Measurements from ENCODE around the gene PDE4D.
A peak's percentile ranks its signal among the peaks of the same experiment; 100 is the strongest.
"Not testable (repeated sequence)": the region's sequence is repeated elsewhere in the genome, so short reads cannot be mapped to it uniquely, and the experiment has no call there.

Gene PDE4D

DNA sequence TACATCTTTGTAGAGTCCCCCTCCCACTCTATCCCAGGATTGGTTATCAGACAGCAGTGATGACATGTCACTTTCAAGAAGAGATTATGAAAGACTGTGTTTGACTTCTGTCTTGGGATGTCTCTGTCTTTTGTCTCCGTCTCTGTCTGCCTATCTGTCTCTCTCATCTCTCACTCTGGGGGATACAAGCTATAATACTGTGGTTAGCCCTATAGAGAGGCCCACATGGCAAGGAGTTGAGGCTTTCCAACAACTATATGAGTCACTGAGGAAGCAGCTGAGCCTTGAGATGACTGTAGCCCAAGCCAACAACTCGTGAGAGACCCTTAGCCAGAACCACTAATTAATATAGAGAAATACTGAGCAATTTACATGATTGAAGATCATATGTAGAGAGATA, 284.8 kb downstream of the PDE4D start:
- no peak for DNase-seq (ENCODE audit: low spot score)

DNA sequence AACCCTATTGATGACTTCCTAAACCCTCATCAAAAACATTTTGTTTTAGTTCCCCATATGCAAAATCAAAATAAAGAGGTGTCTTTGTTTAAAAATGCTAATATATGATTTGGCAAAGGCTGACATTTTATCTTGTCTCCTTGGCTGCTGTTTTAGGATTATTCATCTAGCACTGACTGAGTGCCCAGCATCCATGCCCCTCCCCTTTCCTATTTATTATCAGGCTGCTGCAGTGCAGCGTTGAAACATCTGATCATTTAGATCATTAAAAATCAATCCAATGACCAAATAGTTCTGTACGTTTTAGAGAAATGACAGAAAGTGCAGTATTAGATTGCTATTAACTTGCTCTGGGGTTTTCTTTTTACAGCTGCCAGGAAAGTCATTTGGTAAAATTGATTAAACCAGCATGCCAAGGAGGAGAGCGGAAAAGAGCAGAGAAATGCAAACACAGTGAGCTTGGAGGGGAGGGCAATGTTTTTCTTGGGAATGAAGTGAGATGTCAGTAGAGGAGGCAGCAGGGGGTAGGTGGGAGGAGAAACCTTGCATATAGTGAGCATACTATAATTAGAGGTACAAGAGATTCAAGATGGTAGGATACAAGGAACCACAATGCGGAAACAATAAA, 286.3 kb downstream of the PDE4D start:
- DNase-seq (ENCODE audit: low spot score) = no peak

DNA sequence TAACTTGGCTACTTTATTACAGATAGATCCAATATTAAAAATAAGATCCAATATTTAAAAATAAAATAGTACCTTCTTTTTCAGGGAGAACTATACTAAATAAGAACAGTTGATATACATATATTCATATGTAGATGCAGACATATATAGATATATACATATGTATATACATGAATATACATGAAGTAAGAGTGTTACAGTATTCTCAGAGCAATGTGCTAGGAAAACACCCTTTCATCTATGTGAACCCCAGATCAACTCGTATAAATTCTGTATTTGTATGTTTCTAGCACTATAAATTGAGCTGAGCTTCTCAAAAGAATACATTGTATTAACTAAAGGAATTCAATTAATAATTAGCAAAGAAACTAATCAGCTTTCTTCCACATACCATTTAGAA, 287.6 kb downstream of the PDE4D start:
- no peak for DNase-seq (ENCODE audit: low spot score)

DNA sequence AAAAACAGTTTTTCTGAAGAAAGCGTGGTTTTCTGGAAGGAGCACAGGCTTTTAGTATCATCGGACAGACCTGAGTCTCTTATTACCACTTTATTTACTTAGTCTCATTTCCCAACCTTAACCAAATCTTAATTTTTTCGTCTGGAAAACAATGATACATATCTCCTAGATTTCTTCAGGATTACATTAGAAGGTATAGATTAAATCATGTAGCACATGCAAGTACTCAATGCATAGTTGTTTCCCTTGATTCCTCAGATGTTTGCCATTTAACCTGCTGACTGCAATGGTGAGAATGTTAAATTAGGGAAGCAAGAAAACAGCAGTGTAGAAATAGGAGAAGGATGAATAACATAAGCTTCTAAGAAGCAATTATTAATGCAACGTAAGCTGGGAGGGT, 289.4 kb downstream of the PDE4D start:
- no peak for DNase-seq (ENCODE audit: low spot score)

DNA sequence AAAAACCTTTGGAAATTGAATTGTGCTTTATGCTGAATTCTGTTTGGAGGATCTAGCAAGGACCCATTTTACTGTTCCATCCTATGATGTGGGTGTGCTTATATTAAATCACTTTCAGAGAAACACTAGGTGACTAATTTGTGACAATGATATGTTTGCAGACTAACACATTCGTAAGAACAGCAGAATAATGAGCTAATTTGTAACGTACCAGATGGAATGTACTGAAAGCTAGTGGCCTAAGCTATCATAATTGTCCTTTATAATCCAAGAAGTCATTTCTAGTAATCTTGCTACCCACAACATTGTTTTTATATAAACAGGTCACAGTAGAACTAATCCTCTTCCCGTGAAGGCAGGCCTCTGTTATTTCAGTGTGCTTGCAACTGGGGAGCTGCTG, 292.5 kb downstream of the PDE4D start:
- no peak for DNase-seq (ENCODE audit: low spot score)

DNA sequence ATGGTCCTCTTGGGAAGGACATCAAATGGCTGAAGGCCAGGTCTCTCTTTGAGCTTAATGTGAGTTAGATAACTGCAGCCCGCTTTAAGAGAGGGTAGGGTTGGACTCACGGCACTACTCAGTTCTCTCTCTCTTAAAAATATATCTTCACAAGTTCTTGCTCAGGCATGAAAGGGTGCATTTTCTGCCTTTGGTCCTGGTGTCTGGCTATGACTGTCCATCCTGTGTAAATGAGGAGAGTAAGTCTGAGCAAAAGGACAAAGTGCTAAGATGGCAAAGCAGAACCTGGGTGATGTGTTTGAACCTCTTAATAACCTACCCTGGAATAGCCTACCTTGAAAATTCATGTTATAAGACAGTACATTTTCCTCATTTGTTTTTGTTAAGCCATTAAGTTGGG, 293.4 kb downstream of the PDE4D start:
- DNase-seq (ENCODE audit: low spot score) = no peak

- no peak for DNase-seq (ENCODE audit: low spot score)
Observed at GRCh38 chr5:59599729-59600128, 293.8 kb downstream of the PDE4D start.

- no peak for DNase-seq (ENCODE audit: low spot score)
Observed at GRCh38 chr5:59598547-59598874, 295.0 kb downstream of the PDE4D start.

- DNase-seq (ENCODE audit: low spot score) = no peak
Observed at GRCh38 chr5:59597690-59598546, 295.6 kb downstream of the PDE4D start.

DNA sequence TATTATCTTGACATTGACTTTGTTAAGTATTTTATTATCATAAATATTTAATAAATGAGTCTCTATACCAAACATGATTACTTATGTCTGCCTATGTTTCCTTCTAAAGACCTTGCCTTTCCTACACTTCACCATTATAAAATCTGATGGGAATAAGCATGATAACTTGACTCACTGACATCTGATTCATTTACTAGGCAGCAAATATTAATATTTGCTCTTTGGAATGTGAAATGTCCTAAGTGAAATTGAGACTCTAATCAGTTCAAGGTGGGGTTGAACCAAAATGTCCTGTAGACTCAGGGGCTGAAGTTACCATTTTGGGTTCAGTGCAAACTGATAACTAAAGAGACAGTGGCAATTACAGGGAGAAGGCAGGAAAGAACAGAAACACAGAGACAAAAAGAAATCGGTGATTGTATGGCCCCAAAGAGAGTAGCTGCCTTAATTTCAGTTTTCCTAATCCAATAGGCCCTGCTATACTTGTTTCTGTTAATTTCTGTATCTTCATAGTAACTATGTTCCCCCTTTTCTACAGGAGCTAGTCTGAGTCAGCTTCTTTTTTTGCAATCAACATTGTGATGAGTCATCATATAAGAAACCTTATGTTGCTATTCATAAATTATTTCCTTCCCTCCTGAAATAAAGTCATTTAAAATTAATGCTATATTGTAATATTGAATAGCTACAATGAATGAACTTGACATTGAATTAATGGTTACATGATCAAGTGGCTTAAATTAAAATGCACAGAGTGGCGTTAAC, 296.8 kb downstream of the PDE4D start:
- no peak for DNase-seq (ENCODE audit: low spot score)

- not testable (repeated sequence) for DNase-seq (ENCODE audit: low spot score)
Observed at GRCh38 chr5:59594118-59594517, 299.4 kb downstream of the PDE4D start.

DNA sequence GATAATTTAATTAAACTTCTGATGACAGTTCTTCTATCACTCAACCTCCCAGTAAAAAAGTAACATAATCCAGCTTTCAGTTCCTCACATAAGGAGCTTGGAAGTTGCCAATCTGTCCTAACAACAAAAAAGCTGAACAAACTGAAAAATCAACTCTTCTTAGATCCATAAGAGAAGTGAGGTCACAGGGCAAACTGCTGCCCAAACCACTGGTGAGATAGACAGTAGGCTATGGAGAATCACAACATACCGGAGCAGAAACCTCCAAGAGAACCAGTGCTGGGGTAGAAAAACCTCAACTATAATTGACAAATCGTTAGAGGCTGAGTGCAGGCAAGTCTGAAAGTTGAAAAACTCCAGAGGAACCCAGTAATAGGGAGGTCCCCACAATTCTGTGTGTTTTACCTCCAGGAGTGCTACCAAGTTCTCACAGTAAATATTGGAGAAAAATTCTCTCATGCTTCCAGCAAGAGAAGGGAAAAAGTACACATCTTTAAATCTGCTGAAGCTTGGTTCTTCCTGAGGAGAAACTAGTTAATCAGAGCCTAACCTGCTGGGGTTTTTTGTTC, 300.0 kb downstream of the PDE4D start:
- DNase-seq (ENCODE audit: low spot score) = no peak

- DNase-seq (ENCODE audit: low spot score) = no peak
Observed at GRCh38 chr5:59592101-59592500, 301.4 kb downstream of the PDE4D start.

GRCh38 chr5:59591162-59591561, 302.4 kb downstream of the PDE4D start:
- peak; percentile 1 for DNase-seq (ENCODE audit: low spot score)

GRCh38 chr5:59588922-59589321, 304.6 kb downstream of the PDE4D start:
- no peak for DNase-seq (ENCODE audit: low spot score)

- no peak for DNase-seq (ENCODE audit: low spot score)
Observed at GRCh38 chr5:59587489-59588337, 305.8 kb downstream of the PDE4D start.

DNA sequence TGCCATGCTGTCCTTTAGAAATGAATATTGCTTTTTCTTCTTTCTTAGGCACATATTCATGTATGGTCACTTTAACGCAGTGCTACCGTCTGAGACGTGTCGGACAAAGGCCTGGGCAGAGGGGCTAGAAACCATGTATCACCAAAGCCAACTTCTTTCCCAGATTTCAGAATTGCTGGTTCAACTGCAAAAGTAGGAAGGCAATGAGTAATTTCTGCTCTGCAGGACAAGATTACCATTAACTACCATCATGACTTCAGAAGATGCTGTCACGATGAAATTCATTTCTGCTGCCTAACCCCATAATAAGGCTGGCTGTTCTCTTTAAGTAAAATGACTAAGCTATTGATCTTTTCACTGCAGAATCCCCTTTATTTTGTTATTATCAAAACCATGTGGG, 306.7 kb downstream of the PDE4D start:
- no peak for DNase-seq (ENCODE audit: low spot score)

GRCh38 chr5:59584858-59585846, 308.4 kb downstream of the PDE4D start:
- DNase-seq (ENCODE audit: low spot score) = no peak

DNA sequence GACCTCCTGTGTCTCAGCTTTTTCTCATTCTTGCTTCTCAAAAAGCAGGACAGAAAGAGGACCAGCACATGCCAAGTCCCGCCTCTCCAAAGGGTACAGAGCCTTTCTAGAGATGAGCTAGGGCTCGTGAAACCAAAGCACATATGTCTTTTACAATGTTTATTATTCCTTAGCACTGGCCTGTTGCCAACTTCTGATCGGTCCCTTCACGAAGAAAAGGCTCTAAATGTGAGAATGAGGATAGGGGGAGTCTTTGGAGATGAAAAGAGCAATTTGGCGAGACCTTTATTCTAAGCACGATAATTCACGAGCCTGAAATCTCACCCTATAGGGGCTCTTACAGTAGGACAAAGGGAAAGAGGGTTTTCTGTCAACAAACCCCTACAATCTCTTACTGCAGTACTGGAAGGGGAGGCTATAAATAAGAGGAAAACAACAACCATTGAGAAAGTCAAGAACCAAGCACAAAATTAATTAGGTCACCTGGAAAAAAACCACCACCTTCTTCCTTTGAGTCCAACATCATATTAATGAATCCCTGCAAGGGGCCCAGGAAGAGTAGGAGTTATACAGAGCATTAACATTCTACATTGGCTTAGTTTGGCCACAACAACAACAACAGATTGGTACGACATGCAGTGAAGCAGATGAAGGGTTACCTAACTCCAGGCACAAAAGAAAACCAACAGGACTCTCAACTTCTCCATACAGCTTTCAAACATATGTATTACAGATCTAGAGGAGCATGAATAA, 309.5 kb downstream of the PDE4D start:
- no peak for DNase-seq (ENCODE audit: low spot score)
